IPS DF 4.7 (cell line): ENCODE measurements around the gene CD14.
"Not testable (repeated sequence)": the region's sequence is repeated elsewhere in the genome, so short reads cannot be mapped to it uniquely, and the experiment has no call there.

Source experiments
- DNase-seq: peaks from one replicate; pipeline ENCODE4 v3.0.0-alpha.2; 2013; ENCODE audit warnings: low spot score; ENCODE audit errors: extremely low read depth

CD14 gene

DNA sequence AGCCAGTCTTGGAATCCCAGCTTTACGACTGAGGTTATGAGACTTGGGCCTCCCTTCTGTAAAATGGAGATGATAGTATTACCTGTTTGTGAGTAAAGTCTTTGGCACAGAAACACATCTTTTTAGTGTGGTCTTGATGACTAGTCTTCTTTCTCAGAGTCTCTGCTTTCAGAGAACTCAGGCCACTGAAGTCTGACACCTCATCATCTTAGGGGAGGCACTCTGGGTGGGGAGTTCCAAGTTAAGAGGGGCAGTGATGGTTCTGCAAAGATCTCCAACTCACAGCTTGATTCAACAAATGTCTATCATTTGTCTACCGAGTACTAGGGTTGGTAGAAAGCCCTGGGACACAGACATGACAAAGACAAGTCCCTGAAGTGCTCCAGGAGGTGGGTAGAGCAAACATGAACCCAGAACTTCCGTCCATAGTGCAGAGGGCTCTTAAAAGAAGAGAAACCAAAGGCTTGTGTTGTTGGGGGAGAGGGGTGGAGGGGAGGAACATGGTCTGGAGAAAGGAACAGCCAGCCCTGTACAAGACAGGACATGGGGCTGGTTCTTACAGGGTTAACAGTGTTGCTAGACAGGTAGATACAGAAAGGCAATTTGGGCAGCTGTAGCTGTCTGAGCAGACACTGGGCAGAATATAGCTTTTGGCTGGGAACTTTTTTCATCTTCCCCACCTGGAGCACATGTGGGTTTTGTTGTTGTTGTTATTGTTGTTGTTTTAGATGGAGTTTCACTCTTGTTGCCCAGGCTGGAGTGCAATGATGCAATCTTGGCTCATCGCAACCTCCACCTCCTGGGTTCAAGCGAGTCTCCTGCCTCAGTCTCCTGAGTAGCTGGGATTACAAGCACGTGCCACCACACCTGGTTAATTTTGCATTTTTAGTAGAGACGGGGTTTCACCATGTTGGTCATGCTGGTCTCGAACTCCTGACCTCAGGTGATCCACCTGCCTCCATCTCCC is 2.6 kb upstream of the CD14 start:
- DNase-seq: no peak

DNA sequence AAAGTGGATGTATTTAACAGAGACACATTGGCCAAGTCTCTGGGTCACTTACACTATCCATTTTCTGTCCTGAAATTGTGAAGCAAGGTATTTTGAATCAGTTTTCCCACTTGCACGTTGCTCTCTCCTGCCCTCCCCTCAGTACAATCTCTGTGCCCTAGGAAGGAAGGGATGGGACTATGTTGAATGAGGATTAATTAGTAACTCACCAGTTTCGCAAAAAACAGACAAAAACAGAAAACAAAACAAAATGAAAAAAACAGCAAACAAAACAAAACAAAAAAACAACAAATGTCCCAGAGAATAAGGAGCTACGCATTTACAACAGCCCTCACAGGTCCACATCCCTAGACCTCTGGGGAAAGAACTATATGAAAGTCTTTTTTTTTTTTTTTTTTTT is 1.1 kb upstream of the CD14 start:
- DNase-seq: no peak

DNA sequence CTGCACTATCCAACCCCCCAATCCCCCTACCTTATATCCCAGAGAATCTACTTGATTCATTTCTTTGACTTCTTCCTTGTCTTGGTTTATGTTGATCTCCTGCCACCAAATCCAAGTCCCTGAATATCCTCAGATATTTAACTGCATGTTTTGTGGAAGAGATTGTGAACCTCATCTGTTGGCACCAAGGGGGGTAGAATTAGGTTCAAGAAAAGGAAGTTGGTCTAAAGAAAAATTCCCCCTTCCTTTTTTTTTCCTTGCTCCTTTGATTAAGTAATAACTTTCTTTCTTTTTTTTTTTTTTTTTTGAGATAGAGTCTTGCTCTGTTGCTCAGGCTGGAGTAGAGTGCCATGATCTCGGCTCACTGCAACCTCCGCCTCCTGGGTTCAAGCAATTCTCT is 526 bp upstream of the CD14 start:
- no peak for DNase-seq

DNA sequence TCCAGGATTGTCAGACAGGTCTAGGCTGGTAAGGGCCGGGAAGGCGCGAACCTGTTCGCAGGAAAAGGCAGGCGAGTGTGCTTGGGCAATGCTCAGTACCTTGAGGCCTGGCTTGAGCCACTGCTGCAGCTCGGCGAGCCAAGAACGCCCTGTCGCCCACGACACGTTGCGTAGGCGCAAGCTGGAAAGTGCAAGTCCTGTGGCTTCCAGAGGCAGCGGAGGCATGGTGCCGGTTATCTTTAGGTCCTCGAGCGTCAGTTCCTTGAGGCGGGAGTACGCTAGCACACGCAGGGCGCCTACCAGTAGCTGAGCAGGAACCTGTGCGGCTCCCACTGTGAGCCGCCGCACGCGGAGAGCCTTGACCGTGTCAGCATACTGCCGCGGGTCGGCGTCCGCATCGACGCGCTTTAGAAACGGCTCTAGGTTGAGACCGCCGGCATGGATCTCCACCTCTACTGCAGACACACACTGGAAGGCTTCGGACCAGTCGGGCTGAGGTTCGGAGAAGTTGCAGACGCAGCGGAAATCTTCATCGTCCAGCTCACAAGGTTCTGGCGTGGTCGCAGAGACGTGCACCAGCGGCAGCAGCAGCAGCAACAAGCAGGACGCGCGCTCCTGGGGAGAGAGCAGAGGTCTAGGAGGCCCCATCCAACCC is 482 bp downstream of the CD14 start:
- no peak for DNase-seq

DNA sequence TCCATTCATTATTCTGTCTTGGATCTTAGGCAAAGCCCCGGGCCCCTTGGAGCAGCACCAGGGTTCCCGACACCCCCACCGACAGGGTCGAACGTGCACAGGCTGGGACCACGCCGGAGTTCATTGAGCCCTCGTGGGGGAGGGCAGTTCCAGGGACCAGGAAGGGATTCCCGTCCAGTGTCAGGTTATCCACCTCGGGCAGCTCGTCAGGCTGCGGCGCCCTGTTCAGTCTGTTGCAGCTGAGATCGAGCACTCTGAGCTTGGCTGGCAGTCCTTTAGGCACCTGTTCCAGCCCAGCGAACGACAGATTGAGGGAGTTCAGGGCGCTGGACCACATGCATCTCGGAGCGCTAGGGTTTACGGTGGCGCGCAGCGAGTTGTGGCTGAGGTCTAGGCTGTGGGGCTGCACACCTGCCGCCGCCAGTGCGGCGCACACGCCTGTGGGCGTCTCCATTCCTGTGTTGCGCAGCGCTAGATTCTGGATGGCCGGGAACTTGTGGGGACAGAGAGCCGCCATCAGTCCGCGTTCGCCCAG is 1.1 kb downstream of the CD14 start:
- no peak for DNase-seq

DNA sequence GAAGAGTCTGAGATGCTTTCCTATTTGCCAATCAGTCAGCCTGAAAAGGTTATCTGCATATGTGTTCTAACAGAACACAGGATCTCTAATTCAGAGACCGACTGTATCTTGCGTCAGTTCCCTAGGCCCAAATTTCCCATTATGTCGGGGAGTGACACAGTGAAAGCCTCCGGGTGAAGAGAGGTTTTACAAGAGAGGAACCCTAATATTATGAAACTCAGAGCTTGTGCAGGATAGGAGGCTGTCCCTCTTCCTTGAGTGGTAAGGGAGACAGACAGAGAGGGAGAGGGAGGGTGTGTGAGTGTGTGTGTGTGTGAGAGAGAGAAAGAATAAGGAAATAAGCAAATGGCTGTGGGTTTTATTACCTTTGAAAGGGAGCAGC is 1.9 kb downstream of the CD14 start:
- no peak for DNase-seq

DNA sequence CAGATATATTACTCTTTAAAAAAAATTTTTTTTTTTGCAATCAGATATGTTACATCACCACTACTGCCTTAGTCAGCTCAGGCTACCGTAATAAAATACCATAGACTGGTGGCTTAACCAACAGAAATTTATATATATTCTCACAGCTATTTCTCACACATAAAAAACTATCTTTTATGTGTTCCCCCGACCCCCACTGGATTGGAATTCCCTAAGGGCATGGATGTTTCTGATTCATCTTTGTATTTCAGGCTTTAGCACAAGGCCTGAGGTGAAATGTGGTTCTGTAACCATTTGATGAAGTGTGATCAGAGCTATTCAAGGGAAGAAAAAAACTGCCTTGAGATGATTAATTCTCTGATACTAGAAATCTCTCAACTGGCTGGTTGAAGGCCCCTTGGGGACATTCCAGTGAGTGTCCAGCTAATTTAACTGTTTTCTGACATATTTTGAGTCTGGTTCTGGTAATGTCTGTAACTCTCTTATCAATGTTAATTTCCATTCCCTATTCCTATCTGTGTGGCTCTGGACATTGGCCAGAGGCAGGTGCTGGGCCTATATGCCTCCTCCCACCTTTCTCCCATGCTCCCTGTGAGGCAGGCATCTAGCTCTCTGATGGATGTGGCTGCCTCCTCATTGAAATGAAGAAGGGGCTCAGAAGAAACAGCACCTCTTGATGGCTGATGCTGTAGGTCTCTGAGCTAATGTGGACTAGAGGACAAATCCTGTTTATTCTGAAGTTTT is 2.5 kb downstream of the CD14 start:
- DNase-seq: no peak

DNA sequence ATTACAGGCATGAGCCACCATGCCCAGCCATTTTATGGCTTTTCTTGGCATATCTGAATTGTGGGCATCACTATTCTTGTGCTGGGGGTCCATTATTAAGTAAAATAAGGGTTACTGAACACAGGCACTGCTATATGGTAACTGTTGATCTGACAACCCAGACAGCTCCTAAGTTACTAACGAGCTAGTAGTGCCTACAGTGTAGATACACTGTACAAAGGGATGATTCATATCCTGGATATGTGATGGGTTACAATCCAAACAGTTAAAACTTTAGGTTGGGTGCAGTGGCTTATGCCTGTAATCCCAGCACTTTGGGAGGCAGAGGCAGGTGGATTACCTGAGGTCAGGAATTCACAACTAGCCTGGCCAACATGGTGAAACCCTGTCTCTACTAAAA is 4.3 kb downstream of the CD14 start:
- DNase-seq: no peak

DNA sequence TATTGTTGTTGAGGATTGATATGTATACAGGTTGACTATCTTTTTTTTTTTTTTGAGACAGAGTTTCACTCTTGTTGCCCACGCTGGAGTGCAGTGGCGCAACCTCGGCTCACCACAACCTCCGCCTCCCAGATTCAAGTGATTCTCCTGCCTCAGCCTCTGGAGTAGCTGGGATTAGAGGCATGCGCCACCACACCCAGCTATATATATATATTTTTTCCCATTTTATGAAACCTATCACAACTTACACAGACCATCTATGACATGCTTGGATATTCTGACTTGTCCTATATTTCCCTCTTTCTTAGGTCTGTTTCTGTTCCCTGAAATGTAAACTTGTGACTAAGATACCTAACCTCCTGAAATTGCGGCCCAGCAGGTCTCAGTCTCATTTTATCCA is 5.0 kb downstream of the CD14 start:
- DNase-seq: no peak

DNA sequence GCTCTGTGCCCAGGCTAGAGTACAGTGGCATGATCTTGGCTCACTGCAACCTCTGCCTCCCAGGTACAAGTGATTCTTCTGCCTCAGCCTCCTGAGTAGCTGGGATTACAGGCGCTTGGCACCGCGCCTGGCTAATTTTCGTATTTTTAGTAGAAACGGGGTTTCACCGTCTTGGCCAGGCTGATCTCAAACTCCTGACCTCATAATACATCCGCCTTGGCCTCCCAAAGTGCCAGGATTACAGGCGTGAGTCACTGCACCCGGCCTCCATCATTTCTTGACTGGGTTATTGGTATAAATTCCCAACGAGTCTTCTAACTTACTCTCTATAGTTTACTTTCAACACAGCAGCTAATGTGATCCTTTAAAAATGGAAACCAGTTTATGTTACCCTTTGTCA is 8.1 kb downstream of the CD14 start:
- DNase-seq: not testable (repeated sequence)

DNA sequence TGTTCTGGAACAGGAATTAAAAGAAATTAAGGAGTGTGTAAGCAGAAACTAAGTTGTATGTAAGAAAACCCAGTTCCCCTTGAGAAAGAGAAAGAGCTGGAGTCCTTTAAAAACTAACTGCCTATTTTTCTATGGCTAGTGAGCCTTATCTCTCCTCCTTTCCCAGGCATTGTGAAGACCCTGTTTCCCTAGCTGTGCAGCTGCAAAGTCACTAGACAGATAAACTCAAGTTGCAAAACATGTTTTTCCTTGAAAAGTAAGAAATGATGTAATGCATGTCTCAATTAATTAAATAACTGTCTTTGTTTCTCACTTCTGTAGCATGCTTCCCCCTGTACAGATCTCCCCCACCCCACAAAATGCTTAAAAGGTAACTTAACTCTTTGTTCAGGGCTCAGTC is 9.9 kb downstream of the CD14 start:
- not testable (repeated sequence) for DNase-seq

DNA sequence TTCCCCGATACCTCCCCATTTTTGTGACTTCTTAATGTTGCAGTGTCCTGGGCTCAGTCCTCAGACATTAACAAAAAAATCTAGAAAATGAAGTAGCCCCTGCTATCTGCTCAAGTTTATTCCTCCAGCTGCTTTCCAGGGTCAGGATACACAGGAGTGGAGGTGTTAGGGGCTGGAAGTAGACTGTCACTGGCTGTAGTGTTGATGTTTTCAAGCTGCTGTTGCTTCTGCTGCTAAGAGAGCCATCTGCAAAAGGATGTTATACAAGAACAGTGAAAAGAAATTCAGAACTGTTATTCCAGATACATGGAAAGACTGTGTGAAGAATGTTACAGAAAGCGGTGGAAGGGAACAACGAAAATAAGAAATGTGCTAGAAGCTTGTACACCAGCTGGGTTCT is 10.7 kb downstream of the CD14 start:
- no peak for DNase-seq

DNA sequence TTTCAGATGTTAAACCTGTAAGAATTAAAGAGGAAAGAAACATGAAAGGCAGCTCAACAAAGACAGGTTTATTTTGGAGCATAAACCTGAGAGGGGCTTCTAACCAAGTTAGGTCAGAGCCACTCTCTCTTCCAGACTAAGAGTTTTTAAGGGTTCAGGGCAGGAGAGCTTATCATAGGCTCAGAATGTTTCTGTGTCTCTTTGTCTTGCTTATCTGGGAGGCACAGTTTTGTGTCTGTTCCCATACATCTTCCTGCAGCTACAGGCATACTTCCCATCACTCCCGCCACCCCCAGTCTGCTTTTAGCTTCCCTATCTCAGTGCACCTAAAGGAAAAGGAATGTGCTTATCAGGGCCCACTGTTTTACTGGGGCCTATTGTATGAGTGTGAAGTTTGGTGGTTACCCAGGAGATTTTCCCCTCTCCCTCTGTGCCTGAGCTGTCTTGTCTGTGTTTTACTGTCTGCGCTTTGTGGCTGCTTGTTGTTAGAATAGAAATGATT is 21.9 kb downstream of the CD14 start:
- DNase-seq: no peak

DNA sequence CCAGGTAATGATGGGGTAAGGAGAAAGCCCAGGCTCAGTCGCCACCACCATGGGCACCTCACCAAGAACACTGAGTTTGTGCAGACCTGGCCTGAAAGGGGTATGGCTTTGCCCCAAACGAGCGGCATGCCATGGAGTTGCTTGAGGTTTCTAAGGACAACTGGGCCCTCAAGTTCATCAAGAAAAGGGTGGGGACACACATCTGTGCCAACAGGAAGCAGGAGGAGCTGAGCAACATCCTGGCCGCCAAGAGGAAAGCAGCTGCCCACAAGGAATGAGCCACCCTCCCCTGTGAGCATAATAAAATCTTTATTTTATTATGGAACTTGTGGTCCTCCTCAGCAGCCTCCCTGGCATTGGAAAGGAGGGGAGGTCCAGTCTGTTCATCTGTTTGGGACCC is 23.8 kb downstream of the CD14 start:
- DNase-seq: no peak

DNA sequence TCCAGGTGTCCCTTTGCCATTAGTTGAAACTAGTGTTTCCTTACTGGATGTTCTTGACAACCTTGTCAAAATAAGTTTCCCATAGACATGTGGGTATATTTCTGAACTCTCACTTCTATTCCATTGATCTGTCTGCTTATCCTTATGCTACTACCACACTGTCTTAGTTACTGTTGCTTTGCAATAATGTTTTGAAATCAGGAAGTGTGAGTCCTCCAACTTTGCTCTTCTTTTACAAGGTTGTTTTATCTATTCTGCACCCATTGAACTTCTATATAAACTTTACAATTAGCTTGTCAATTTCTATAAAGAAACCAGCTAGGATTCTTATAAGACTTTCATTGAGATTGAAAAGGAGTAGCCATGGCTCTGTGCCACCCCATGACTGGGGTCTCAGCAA is 24.3 kb downstream of the CD14 start:
- DNase-seq: no peak

DNA sequence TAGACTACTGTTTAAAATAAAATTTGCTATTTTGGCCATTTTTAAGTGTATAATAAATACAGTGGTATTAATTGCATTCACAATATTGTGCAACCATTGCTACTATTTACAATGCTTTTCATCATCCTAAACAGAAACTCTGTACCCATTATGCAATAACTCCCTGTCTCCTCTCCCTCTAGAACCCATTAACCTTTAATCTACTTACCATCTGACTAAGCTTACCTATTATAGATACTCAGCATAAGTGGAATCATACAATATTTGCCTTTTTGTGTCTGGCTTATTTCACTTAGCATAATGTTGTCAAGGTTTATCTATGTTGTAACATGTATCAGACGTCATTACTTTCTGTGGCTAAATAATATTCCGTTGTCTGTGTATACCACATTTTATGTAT is 25.9 kb downstream of the CD14 start:
- no peak for DNase-seq

DNA sequence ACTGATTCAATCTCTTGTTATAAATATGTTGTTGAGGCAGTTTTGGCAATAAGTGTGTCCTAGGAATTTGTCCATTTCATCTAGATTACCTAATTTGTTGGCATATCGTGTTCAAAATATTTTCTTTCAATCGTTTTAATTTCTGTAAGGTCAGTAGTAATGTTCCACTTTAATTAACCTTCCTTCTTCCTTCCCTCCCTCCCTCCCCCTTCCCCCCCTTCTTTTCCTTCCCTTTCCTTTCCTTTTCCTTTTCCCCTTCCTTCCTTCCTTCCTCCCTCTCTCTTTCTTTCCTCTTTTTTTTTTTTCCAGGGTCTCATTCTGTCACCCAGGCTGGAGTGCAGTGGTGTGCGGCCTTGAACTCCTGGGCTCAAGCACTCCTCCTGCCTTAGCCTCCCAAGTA is 27.1 kb downstream of the CD14 start:
- no peak for DNase-seq

DNA sequence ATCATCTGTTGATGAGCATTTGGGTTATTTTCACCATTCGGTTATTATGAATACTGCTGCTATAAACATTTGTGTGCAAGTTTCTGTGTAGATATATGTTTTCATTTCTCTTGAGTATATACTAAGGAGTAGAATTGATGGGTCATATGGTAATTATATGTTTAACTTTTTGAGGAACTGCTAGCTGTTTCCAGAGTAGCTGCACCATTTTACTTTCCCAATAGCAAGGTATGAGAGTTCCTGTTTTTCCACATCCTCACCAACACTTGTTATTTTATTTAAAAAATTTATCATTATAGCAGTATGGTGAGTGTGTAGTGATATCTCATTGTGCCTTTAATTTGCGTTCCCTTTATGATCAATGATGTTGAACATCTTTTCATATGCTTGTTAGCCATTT is 29.2 kb downstream of the CD14 start:
- DNase-seq: no peak

DNA sequence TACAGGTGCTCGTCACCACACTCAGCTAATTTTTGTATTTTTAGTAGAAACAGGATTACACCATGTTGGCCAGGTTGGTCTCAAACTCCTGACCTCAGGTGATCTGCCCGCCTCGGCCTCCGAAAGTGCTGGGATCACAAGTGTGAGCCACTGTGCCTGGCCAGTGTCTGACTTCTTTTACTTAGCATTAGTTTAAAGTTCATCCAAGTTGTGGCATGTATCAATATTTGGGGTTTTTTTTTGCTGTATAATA is 29.6 kb downstream of the CD14 start:
- not testable (repeated sequence) for DNase-seq

DNA sequence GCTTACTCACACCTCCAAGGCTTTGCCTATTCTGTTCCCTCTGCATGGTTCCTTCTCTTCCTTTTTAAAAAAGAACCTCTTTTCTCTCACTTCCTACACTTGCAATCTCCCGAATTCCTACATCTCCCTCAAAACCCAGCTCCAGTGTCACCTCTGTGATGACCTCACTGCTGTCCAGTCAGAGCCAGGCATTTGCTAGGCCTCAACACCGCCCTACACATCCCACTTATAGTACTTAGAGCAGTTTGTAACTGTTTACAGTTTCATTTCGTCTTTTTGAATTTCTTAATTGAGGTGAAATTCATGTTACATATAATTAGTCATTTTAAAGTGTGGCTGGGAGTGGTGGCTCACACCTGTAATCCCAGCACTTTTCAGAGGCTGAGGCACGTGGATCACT is 30.8 kb downstream of the CD14 start:
- DNase-seq: no peak

DNA sequence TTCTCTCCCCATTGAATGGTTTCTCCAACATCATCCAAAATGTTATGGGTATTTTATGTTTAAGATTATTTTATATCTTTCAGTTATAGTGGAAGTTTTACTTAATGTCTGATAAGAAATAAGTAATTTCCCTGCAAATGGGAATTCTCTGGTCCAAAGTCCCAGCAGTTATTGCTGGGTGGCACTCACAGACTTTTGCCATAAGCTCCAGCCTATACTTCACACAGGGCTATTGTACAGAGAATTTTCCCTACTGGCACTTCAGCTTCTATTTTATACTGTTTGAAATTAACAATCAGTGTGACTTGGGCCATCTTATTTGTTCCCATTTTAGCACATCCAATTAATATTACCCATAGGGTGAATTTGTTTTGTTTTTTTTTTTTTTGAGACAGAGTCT is 32.9 kb downstream of the CD14 start:
- no peak for DNase-seq

DNA sequence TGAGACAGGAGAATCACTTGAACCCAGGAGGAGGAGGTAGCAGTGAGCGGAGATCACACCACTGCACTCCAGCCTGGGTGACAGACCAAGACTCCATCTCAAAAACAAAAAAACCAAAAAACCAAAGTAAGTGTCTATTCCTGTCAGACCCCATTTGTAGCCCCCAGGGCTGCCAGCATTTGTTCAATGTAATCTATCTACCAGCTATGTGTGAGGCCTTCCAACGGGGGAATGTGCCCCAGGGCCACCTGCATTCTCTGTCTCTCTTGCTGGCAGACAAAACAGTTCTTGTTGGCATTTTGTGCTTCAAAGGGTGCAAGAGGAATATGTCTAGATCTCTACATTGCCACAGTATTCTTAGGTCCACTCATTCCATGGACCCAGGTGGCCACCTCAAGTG is 34.1 kb downstream of the CD14 start:
- no peak for DNase-seq
